ENCODE measurements around the gene CDC26. TPM values are rescaled to one million over a fixed set of nuclear protein-coding genes. Genes with fewer than 3 reads are reported as not detected.

CDC26 gene
- total RNA-seq, 1 experiment from 2014 or later: 25.4 TPM

- CTCF ChIA-PET: no interaction called here
- POLR2A ChIA-PET (ENCODE audit: low non-redundant PET): no interaction called here
Observed at GRCh38 chr9:113247640-113248039, 27.7 kb downstream of the CDC26 start.

GRCh38 chr9:113246928-113247327 is 28.4 kb downstream of the CDC26 start:
- Histone ChIP-seq H3K9me3 (ENCODE audit: low read depth, low read length, poor library complexity, severe bottlenecking) (no peaks in the 10 kb centered on the region), H3K4me3 (ENCODE audit: low read depth, low read length, poor library complexity, severe bottlenecking) (no peak overlapping the region), H3K36me3 (ENCODE audit: insufficient read depth, low read length, poor library complexity, severe bottlenecking) (no peaks in the 10 kb centered on the region), H3K27me3 (replicated peaks; ENCODE audit: insufficient read depth, low read depth, low read length, poor library complexity) (no peaks in the 10 kb centered on the region), H3K27ac (ENCODE audit: low read depth, low read length, poor library complexity, severe bottlenecking) (no peak overlapping the region), H3K4me1 (ENCODE audit: insufficient read depth, low read length, poor library complexity, severe bottlenecking) (peaks cover 17% of the 10 kb centered on the region)
- CTCF ChIA-PET: no interaction called here
- BruUV-seq (replicated peaks): no TSS peak
- POLR2A ChIA-PET (ENCODE audit: low non-redundant PET): interaction anchor here (0.6 kb wide), 1 partner anchor 237 kb away, joined by 20 read pairs; no protein-coding TSS in a partner anchor
- DNase-seq (ENCODE audit: low spot score): no peak
- intact Hi-C loops (cut with micrococcal nuclease; ENCODE audit: unreplicated experiment): no loop called here
- TF ChIP-seq EZH2 (IDR thresholded peaks at IDR 0.05; ENCODE audit: borderline replicate concordance, low read depth, low read length, poor library complexity, severe bottlenecking) (no peak), CTCF (conservative IDR thresholded peaks at IDR 0.05; ENCODE audit: low read depth, low read length) (no peak)

More at GRCh38 chr9:113247640-113248039, 27.7 kb downstream of the CDC26 start:
- no peaks in the 10 kb centered on the region for H3K27me3 ChIP-seq (replicated peaks; ENCODE audit: insufficient read depth, low read depth, low read length, poor library complexity)
- DNase-seq (ENCODE audit: low spot score): no peak
- intact Hi-C loops (cut with micrococcal nuclease; ENCODE audit: unreplicated experiment): no loop called here
- no peaks in the 10 kb centered on the region for H3K36me3 ChIP-seq (ENCODE audit: insufficient read depth, low read length, poor library complexity, severe bottlenecking)
- BruUV-seq (replicated peaks): no TSS peak
- no peak for TF ChIP-seq CTCF (conservative IDR thresholded peaks at IDR 0.05; ENCODE audit: low read depth, low read length)
- TF ChIP-seq EZH2 (IDR thresholded peaks at IDR 0.05; ENCODE audit: borderline replicate concordance, low read depth, low read length, poor library complexity, severe bottlenecking): no peak
- peaks cover 13% of the 10 kb centered on the region for H3K4me1 ChIP-seq (ENCODE audit: insufficient read depth, low read length, poor library complexity, severe bottlenecking)
- H3K9me3 ChIP-seq (ENCODE audit: low read depth, low read length, poor library complexity, severe bottlenecking): no peaks in the 10 kb centered on the region
- no peak overlapping the region for H3K4me3 ChIP-seq (ENCODE audit: low read depth, low read length, poor library complexity, severe bottlenecking)
- no peak overlapping the region for H3K27ac ChIP-seq (ENCODE audit: low read depth, low read length, poor library complexity, severe bottlenecking)

- TF ChIP-seq EZH2 (IDR thresholded peaks at IDR 0.05; ENCODE audit: borderline replicate concordance, low read depth, low read length, poor library complexity, severe bottlenecking) (no peak), CTCF (conservative IDR thresholded peaks at IDR 0.05; ENCODE audit: low read depth, low read length) (no peak)
- ChIA-PET POLR2A (ENCODE audit: low non-redundant PET) (no interaction called here), CTCF (no interaction called here)
- no TSS peak for BruUV-seq (replicated peaks)
- Histone ChIP-seq H3K27ac (ENCODE audit: low read depth, low read length, poor library complexity, severe bottlenecking) (no peak overlapping the region), H3K27me3 (replicated peaks; ENCODE audit: insufficient read depth, low read depth, low read length, poor library complexity) (no peaks in the 10 kb centered on the region), H3K36me3 (ENCODE audit: insufficient read depth, low read length, poor library complexity, severe bottlenecking) (no peaks in the 10 kb centered on the region), H3K9me3 (ENCODE audit: low read depth, low read length, poor library complexity, severe bottlenecking) (no peaks in the 10 kb centered on the region), H3K4me3 (ENCODE audit: low read depth, low read length, poor library complexity, severe bottlenecking) (no peak overlapping the region), H3K4me1 (ENCODE audit: insufficient read depth, low read length, poor library complexity, severe bottlenecking) (peaks cover 17% of the 10 kb centered on the region)
- no peak for DNase-seq (ENCODE audit: low spot score)
- intact Hi-C loops (cut with micrococcal nuclease; ENCODE audit: unreplicated experiment): no loop called here
Observed at GRCh38 chr9:113245894-113246293, 29.5 kb downstream of the CDC26 start.

Measured in A673 (cell line).